ENCODE data around the gene RPL22L1.
A peak's percentile ranks its signal among the peaks of the same experiment; 100 is the strongest.
"Not testable (repeated sequence)": the region's sequence is repeated elsewhere in the genome, so short reads cannot be mapped to it uniquely, and the experiment has no call there.

Gene RPL22L1

DNA sequence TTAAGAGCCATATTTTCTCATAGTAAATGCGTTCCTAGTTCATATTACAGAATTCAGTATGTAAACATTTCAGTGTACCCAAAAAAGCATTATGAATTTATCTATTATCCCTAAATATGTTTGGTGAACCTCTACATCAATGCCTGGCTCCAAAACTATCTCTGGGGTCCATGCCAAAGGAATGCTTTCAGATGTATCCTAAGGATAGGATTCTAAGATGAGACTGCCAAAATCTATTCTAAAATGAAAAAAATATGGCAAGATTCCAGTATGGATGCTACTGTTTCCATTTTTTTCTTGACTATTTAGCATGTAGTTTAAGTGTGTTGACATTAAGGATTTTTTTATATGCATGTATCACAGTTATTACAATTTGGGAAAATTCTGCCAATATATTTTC is 19.6 kb upstream of the RPL22L1 start:
- no peaks in the 10 kb centered on the region for H3K27me3 Mint-ChIP-seq (ENCODE audit: low read depth)
- no peak overlapping the region for H3K27ac Mint-ChIP-seq
- TF ChIP-seq, protein P1, sequence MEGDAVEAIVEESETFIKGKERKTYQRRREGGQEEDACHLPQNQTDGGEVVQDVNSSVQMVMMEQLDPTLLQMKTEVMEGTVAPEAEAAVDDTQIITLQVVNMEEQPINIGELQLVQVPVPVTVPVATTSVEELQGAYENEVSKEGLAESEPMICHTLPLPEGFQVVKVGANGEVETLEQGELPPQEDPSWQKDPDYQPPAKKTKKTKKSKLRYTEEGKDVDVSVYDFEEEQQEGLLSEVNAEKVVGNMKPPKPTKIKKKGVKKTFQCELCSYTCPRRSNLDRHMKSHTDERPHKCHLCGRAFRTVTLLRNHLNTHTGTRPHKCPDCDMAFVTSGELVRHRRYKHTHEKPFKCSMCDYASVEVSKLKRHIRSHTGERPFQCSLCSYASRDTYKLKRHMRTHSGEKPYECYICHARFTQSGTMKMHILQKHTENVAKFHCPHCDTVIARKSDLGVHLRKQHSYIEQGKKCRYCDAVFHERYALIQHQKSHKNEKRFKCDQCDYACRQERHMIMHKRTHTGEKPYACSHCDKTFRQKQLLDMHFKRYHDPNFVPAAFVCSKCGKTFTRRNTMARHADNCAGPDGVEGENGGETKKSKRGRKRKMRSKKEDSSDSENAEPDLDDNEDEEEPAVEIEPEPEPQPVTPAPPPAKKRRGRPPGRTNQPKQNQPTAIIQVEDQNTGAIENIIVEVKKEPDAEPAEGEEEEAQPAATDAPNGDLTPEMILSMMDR (IDR thresholded peaks at IDR 0.05; ENCODE audit: unreplicated experiment in 3 of 3): no peak
- no peak overlapping the region for H3K4me3 Mint-ChIP-seq
- H3K4me1 Mint-ChIP-seq: peaks cover 8% of the 10 kb centered on the region
- H3K9me3 Mint-ChIP-seq: peaks cover under 1% of the 10 kb centered on the region
- H3K36me3 Mint-ChIP-seq (ENCODE audit: low read depth): peaks cover 7% of the 10 kb centered on the region

DNA sequence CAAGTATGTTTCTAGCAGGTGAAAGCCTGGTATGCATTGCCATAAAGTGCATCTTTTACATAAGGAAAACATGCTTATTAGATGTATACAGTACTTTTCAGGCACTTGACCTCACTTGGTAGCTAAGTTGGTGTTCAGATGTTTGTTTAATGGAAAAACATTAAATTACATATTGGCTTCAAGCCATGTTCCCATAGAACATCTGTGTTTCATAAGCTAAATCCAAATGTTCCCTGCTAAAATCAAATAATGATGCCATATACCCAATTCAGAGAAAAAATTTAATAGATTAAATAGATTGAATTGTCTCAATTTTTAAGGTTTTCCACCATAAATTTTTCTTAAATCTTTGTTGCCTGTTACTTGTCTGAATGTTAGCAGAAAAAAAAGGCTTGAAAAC is 19.1 kb upstream of the RPL22L1 start:
- H3K4me3 Mint-ChIP-seq: no peak overlapping the region
- peaks cover 4% of the 10 kb centered on the region for H3K9me3 Mint-ChIP-seq
- peaks cover 10% of the 10 kb centered on the region for H3K36me3 Mint-ChIP-seq (ENCODE audit: low read depth)
- peaks cover 8% of the 10 kb centered on the region for H3K4me1 Mint-ChIP-seq
- no peak overlapping the region for H3K27ac Mint-ChIP-seq
- TF ChIP-seq, protein P1 (IDR thresholded peaks at IDR 0.05; ENCODE audit: unreplicated experiment in 3 of 3): no peak
- no peaks in the 10 kb centered on the region for H3K27me3 Mint-ChIP-seq (ENCODE audit: low read depth)

DNA sequence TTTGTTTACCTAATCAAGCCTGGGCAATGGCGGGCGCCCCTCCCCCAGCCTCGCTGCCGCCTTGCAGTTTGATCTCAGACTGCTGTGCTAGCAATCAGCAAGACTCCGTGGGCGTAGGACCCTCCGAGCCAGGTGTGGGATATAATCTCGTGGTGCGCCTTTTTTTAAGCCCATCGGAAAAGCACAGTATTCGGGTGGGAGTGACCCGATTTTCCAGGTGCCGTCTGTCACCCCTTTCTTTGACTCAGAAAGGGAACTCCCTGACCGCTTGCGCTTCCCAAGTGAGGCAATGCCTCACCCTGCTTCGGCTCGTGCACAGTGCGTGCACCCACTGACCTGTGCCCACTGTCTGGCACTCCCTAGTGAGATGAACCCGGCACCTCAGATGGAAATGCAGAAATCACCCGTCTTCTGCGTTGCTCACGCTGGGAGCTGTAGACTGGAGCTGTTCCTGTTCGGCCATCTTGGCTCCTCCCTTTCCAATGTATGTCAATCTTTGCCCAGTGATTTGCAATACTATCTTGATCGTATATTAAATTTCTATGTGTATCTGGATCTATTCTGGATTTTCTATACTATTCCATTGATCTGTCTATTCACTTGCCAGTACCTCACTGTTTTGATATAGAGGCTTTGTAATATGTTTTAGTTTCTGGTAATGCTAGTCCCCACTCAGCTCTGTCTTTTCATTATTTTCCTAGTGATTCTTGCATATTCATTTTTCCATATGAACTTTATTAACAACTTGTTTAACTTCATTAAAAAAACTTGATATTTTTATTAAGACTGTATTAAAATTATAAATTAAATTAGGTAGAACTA is 14.3 kb upstream of the RPL22L1 start:
- H3K4me3 Mint-ChIP-seq; H3K27ac Mint-ChIP-seq; H3K27me3 Mint-ChIP-seq (ENCODE audit: low read depth): not testable (repeated sequence)

DNA sequence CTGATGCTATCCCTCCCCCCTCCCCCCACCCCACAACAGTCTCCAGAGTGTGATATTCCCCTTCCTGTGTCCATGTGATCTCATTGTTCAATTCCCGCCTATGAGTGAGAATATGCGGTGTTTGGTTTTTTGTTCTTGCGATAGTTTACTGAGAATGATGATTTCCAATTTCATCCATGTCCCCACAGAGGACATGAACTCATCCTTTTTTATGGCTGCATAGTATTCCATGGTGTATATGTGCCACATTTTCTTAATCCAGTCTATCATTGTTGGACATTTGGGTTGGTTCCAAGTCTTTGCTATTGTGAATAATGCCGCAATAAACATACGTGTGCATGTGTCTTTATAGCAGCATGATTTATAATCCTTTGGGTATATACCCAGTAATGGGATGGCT is 8.7 kb upstream of the RPL22L1 start:
- not testable (repeated sequence) for H3K4me1 Mint-ChIP-seq; H3K4me3 Mint-ChIP-seq; H3K27ac Mint-ChIP-seq; H3K9me3 Mint-ChIP-seq; H3K27me3 Mint-ChIP-seq (ENCODE audit: low read depth); H3K36me3 Mint-ChIP-seq (ENCODE audit: low read depth)

More for the DNA sequence above, 14.3 kb upstream of the RPL22L1 start:
- not testable (repeated sequence) for H3K9me3 Mint-ChIP-seq; H3K4me1 Mint-ChIP-seq; H3K36me3 Mint-ChIP-seq (ENCODE audit: low read depth)

GRCh38 chr3:170877311-170877710 is 7.3 kb upstream of the RPL22L1 start:
- not testable (repeated sequence) for H3K4me1 Mint-ChIP-seq; H3K36me3 Mint-ChIP-seq (ENCODE audit: low read depth); H3K27me3 Mint-ChIP-seq (ENCODE audit: low read depth); H3K27ac Mint-ChIP-seq; H3K4me3 Mint-ChIP-seq; H3K9me3 Mint-ChIP-seq

DNA sequence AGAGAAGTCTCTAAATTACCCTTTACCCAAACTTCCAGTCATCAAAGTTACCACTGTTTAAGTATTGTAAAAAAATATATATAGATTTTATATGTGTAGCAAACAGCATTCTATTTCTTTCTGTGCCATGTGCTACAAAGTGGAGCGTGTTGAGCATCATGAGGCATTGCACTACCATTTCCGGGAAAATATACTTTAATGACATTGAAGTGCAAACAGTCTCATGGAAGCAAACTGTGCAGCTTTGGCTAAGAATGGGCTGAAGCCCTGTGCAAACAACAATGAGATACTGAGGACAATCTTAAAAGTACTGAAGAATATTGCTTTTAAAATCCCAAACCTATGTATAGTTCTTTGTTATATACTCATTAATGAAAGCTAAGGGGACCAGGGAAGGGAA is 6.5 kb upstream of the RPL22L1 start:
- H3K4me1 Mint-ChIP-seq: no peaks in the 10 kb centered on the region
- peaks cover 9% of the 10 kb centered on the region for H3K9me3 Mint-ChIP-seq
- TF ChIP-seq, protein P1 (IDR thresholded peaks at IDR 0.05; ENCODE audit: unreplicated experiment in 3 of 3): no peak
- no peaks in the 10 kb centered on the region for H3K36me3 Mint-ChIP-seq (ENCODE audit: low read depth)
- H3K4me3 Mint-ChIP-seq: no peak overlapping the region
- no peak overlapping the region for H3K27ac Mint-ChIP-seq
- H3K27me3 Mint-ChIP-seq (ENCODE audit: low read depth): no peaks in the 10 kb centered on the region

DNA sequence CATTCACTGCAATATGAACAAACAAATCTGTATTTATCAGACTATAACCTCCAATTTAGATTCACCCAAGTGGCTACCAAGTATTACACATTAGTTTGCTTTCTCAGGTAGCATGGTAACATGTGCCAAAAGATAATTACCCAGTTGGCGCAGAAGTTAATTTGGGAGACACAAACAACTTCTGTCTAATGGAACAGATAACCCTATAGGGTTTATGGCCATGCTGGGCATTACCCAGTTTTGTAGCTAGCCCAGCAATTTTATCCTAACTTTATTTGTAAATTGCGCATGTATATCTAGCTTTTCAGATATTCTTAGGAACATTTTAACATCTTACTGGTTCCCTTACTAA is 780 bp downstream of the RPL22L1 start:
- H3K27ac Mint-ChIP-seq: peak overlapping the region; percentile 98 to 100 (median 99)
- peaks cover 42% of the 10 kb centered on the region for H3K36me3 Mint-ChIP-seq (ENCODE audit: low read depth)
- H3K4me1 Mint-ChIP-seq: peaks cover 17% of the 10 kb centered on the region
- peaks cover 5% of the 10 kb centered on the region for H3K9me3 Mint-ChIP-seq
- TF ChIP-seq, protein P1 (IDR thresholded peaks at IDR 0.05; ENCODE audit: unreplicated experiment in 3 of 3): no peak
- no peaks in the 10 kb centered on the region for H3K27me3 Mint-ChIP-seq (ENCODE audit: low read depth)
- H3K4me3 Mint-ChIP-seq: peak overlapping the region; percentile 94 to 96 (median 96)
